Measurements from ENCODE around the gene ZNF610.

- TF ChIP-seq, protein P1, sequence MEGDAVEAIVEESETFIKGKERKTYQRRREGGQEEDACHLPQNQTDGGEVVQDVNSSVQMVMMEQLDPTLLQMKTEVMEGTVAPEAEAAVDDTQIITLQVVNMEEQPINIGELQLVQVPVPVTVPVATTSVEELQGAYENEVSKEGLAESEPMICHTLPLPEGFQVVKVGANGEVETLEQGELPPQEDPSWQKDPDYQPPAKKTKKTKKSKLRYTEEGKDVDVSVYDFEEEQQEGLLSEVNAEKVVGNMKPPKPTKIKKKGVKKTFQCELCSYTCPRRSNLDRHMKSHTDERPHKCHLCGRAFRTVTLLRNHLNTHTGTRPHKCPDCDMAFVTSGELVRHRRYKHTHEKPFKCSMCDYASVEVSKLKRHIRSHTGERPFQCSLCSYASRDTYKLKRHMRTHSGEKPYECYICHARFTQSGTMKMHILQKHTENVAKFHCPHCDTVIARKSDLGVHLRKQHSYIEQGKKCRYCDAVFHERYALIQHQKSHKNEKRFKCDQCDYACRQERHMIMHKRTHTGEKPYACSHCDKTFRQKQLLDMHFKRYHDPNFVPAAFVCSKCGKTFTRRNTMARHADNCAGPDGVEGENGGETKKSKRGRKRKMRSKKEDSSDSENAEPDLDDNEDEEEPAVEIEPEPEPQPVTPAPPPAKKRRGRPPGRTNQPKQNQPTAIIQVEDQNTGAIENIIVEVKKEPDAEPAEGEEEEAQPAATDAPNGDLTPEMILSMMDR (IDR thresholded peaks at IDR 0.05), result no peak
- no peak for TF ChIP-seq POLR2A (IDR thresholded peaks at IDR 0.05)
Measured at GRCh38 chr19:52286256-52286655, 49.8 kb upstream of the ZNF610 start.

Data from Peyer's patch (tissue), 4 donors.